NB4 (cell line): ENCODE measurements around the gene TTLL1.

Experiments used
- DNase-seq: peaks from one replicate; pipeline ENCODE4 v3.0.0; 2010; ENCODE audit warnings: low read depth
- H3K4me3 ChIP-seq: one replicate; pipeline ENCODE4 v1.5.1; 2011; ENCODE audit warnings: mild to moderate bottlenecking, low read depth, low read length, moderate library complexity
- CTCF ChIP-seq: IDR thresholded peaks from one replicate; pipeline ENCODE4 v1.5.1; 2012; ENCODE audit warnings: low read depth, low read length
- MAX ChIP-seq: IDR thresholded peaks from 2 replicates; pipeline ENCODE4 v1.6.1; 2011; ENCODE audit warnings: low read depth, low read length
- MYC ChIP-seq: IDR thresholded peaks from 2 replicates; pipeline ENCODE4 v1.6.1; 2011; ENCODE audit warnings: low read depth, low read length
- POLR2A ChIP-seq: IDR thresholded peaks from 2 replicates; pipeline ENCODE4 v1.6.1; 2011; ENCODE audit warnings: mild to moderate bottlenecking; ENCODE audit not compliant: insufficient read length; ENCODE audit errors: extremely low read depth

The TTLL1 gene

GRCh38 chr22:43011079-43011478 is 78.1 kb downstream of the TTLL1 start:
- no peak overlapping the region for H3K4me3 ChIP-seq
- DNase-seq: no peak
- TF ChIP-seq CTCF (no peak), POLR2A (no peak), MYC (no peak), MAX (no peak)

GRCh38 chr22:43009444-43009843 is 79.7 kb downstream of the TTLL1 start:
- DNase-seq: no peak
- no peak overlapping the region for H3K4me3 ChIP-seq
- TF ChIP-seq MAX: no peak
- no peak for TF ChIP-seq CTCF
- TF ChIP-seq MYC: no peak
- TF ChIP-seq POLR2A: no peak

GRCh38 chr22:43008921-43009320 is 80.3 kb downstream of the TTLL1 start:
- H3K4me3 ChIP-seq: no peak overlapping the region
- TF ChIP-seq CTCF: no peak
- TF ChIP-seq MAX: no peak
- no peak for TF ChIP-seq POLR2A
- no peak for TF ChIP-seq MYC
- no peak for DNase-seq

GRCh38 chr22:43008509-43008908 is 80.7 kb downstream of the TTLL1 start:
- no peak overlapping the region for H3K4me3 ChIP-seq
- DNase-seq: no peak
- TF ChIP-seq MYC (no peak), CTCF (no peak), MAX (no peak), POLR2A (no peak)

- TF ChIP-seq POLR2A (no peak), MYC (no peak), MAX (no peak), CTCF (no peak)
- peak; percentile 63 for DNase-seq
- no peak overlapping the region for H3K4me3 ChIP-seq
Measured at GRCh38 chr22:43007519-43008102, 81.6 kb downstream of the TTLL1 start.

- DNase-seq: no peak
- TF ChIP-seq POLR2A (no peak), MYC (no peak), CTCF (no peak), MAX (no peak)
- no peak overlapping the region for H3K4me3 ChIP-seq
Measured at GRCh38 chr22:43006753-43007152, 82.4 kb downstream of the TTLL1 start.
